ENCODE measurements around the gene CABP5.
"Not testable (repeated sequence)": the region's sequence is repeated elsewhere in the genome, so short reads cannot be mapped to it uniquely, and the experiment has no call there.

CABP5 gene

DNA sequence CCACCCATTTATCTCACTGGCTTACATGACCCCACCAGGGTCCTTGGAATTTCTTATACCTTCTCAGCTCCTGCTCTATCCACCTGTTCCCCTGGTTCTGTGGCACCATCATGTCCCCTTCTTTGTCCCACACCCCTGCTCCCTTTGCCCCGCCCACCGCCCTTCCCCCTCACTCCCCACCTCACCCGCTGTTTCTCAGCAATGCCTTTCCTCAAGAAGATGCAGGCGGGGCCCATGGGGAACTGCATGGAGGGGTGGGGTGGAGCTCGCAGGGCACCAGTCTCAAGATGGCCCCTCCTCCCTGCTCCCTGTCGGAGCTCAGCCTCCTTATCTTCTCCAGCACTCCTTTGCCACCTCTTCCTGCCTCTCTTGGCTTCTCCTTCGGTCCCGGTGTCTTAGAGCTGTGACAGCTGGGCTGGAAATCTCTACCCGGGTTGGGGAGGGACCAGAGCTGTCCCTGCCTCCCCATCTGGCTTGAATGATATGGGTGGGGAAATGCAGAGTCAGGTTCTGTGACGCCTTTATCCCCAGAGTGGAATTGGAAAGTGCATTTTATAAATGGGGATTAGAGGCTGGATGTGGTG is at the start of gene CABP5:
TSS of gene CABP5 (minus strand) at position 405 of the 584 bp plus-strand sequence. CDS start at position 248, 157 bp downstream.
- no peak for DNase-seq

DNA sequence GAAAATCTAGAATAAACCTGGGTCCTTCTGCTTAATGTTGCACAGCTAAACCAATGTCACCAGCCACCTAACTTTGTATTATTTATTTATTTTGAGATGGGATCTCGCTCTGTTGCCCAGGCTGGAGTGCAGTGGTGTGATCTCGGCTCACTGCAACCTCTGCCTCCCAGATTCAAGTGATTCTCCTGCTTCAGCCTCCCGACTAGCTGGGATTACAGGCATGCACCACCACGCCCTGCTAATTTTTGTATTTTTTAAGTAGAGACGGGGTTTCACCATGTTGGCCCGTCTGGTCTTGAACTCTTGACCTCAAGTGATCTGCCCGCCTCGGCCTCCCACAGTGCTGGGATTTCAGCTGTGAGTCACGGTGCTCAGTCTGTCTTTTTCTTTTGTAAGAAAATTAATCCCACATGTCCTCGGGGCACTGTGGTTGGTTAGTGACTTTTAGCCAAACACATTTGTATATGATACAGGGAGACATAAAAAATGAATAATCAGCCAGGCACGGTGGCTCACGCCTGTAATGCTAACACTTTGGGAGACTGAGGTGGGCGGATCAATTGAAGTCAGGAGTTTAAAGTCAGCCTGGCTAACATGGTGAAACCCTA is 47.3 kb upstream of the CABP5 start:
- not testable (repeated sequence) for DNase-seq

DNA sequence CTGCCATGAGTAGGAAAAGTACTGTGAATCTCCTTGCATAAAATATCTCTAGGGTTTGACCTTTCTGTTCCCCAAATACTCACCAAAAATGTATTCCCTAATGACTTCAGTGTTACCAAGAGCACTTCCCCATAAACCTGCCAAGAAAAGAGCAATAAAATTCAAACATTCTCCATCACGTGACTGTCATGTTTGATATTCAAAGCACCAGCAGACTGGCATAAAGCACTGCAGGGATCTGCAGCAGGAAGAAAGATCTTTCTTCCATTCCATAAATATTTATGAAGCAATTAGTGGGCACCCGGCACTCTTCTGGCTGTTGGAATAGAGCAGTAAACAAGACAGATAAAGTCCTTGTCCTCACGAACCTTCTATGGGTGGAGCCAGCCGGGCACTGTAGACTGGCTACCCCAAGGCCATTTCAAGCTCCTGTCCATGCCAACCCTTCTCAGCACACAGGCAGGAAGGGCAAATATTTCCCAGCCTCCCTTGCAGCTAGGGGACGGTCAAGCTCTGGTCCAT is 46.5 kb upstream of the CABP5 start:
- DNase-seq = no peak

DNA sequence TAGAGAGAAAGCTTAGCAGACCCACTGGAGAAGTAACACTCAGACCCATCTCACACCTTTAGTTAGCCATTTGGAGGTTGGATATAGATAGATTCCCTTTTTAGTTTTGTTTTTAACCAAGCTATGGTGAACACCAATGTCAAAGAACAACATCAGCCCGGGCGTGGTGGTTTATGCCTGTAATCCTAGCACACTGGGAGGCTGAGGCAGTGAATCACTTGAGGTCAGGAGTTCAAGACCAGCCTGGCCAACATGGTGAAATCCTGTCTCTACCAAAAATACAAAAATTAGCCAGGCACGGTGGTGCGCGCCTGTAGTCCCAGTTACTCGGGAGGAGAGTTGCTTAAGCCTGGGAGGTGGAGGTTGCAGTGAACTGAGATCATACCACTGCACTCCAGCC is 45.1 kb upstream of the CABP5 start:
- not testable (repeated sequence) for DNase-seq

DNA sequence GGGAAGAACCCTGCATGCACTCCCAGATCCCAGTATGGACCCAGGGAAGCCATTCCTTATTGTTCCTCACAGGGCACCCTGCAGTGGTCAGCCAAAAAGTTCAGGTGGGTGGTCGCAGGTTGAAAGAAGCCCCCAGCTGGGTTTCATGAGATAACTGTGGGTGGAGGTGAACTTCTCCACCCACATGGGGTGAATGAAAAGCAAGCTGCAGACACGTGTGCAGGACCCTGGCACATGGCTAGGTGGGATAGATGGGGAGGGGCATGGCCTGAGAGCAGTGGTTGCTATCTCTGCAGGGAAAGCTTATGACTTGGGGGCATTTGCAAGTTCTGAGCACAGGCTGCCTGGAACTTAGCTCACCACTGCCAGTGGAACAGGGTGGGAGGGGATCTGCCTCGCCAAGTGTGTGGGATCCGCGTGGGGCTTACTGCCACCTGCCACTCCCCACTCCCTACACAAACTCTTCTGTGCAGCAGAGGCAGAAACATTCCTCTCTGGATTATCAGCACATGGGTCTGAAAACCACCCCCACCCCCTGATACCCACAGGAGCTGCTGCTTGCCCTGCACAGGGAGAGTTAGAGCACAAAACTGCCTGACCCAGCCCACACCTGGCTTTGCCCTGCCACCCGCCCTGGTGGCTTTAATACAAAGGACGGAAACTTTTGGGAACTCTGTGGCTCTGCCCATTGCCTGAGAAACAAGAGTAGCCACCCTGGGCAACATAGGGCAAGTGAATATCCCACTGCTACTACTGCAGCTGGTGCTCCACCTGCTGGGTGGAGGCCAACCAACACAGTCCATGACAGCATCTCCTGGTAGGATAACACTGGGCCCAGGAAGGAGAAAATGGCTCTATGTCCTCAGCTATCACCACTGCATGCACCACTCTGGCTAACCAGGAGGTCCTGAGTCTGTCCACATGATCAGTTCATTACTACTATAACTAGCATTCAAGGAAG is 42.3 kb upstream of the CABP5 start:
- DNase-seq = no peak

DNA sequence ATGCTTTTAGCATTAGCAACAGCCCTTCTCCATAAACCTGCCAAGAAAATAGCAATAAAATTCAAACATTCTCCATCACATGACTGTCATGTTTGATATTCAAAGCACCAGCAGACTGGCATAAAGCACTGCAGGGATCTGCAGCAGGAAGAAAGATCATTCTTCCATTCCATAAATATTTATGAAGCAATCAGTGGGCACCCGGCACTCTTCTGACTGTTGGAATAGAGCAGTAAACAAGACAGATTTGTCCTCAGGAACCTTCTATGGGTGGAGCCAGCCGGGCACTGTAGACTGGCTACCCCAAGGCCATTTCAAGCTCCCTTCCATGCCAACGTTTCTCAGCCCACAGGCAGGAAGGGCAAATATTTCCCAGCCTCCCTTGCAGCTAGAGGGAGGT is 41.2 kb upstream of the CABP5 start:
- DNase-seq = no peak

DNA sequence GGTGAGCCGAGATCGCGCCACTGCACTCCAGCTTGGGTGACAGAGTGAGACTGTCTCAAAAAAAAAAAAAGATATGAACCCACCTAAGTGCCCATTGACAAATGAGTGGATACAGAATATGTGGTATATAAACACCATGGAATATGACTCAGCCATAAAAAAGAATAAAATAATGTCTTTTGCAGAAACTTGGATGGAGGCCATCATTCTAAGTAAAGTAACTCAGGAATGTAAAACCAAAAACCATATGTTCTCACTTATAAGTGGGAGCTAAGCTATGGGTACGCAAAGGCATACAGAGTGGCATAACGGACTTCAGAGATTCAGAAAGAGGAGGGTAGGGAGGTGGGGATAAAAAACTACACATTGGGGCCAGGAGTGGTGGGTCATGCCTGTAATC is 37.2 kb upstream of the CABP5 start:
- no peak for DNase-seq

DNA sequence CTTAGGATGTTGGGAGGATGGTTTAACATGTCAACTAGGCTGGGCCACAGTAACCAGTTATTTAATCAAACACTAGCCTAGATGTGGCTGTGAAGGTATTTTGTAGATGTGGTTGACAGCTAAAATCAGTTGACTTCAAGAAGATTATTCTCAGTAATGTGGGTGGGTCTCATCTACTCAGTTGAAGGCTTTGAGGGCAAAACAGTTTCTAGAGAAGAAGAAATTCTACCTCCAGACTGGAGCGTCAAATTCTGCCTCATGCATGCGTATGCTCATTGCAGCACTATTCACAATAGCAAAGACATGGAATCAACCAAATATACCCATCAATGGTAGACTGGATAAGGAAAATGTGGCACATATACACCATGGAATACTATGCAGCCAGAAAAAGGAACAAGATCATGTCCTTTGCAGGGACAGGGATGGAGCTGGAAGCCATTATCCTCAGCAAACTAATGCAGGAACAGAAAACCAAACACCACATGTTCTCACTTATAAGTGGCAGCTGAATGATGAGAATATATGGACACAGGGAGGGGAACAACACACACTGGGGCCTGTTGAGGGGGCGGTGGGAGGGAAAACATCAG is 26.4 kb upstream of the CABP5 start:
- not testable (repeated sequence) for DNase-seq

DNA sequence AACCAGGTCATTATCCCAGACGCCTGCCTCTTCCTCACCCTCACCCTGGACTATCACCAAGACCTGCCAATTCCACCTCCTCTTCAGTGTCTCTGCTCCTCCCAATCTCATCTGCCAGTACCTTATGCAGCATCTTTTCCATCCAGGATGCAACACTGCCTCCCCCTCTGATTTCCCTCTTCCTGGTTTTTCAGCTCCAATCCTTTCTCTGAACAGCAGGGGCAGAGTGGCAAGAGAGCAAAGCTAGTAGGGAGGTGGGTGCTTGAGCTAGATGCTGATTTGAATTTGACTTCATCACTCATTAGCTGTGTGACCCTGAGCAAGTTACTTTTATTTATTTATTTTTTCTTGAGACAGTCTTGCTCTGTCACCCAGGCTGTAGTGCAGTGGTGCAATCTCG is 25.6 kb upstream of the CABP5 start:
- DNase-seq = no peak

DNA sequence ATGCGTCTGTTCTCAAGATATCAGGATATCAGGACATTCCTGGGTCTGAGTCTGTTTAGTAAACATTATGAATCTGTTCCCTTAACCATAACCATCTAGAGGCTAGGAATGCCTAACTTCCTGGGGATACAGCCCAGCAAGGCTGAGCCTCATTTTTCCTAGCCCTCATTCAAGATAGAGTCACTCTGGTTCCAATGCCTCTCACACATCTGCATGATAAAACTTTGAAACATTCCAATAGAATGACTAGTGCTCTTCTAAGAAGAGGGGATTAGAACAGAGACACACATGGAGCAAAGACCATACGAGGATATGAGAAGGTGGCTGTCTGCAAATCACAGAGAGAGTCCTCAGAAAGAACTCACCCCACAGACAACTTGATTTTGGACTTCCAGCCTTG is 20.6 kb upstream of the CABP5 start:
- no peak for DNase-seq

DNA sequence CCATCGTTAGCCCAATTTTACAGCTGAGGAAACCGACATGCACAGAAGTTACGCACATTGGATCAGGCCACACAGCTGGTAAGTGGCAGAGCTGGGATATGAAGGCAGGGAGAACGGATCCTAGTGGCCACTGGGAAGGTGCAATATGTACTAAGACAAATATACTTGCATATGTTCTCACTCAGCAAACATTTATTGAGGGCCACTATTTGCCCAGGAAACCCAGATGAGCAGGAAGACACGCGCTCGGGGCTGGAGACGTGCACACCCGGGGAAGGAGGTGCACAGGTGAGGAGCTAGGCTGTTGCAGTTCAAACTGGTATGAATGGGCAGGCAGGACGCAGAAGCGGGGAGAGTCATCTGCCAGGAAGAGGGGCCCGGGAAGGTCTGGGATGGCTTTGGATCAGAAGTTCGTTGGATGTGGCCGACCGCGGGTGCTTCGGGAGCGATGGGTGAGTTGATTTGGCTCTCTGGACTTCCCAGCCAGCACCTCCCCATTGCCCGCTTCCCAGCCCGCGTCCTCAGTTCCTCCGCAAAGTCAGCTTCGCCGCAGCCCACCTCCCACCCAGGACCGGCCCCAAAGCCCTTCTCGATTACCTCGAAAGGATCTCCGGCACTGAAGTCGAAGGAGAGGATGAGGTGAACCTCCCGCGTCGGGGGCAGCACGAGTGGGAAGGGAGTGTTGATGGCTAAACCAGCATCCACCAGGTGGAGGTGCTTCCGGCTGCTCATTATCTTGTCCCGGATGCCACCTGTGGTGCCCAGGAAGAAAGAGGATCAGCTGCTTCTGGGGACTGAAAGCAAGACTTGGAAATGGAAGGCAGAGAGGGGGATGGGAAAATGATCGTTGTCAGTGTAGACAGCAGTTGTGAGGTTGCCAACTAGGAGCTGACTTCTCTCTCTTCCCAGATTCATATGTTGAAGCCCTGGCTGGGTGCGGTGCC is 17.8 kb upstream of the CABP5 start:
- no peak for DNase-seq

DNA sequence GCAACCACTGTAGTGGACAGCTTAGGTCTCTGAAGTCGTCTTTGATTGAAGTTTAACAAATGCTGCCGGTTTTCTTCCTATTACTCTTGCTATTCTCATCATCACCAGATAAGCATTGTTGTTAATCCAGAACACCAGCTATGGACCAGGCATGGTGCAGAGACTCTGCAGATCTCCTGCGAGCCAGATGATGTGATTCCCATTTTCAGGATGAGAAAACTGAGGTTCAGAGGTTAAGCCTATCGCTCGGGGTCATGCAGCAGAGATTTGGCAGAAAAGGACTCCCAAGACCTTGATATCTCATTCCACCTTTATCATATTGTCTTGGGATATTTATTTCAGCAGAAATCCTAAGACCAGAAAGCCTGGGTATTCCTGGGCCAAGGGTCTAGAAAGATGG is 16.5 kb upstream of the CABP5 start:
- no peak for DNase-seq

DNA sequence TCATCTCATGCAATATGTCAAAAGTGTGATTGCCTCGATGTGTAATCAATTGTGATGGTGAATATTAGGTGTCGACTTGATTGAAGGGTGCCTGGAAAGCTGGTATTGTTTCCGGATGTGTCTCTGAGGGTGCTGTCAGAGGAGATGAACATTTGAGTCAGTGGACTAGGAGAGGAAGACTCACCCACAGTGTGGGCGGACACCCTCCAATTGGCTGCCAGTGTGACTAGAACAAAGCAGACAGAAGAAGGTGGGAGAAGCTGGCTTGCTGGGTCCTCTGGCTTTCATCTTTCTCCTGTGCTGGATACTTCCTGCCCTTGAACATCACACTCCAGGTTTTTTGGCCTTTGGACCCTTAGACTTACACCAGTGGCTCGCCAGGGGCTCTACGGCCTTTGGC is 15.5 kb upstream of the CABP5 start:
- DNase-seq = no peak

DNA sequence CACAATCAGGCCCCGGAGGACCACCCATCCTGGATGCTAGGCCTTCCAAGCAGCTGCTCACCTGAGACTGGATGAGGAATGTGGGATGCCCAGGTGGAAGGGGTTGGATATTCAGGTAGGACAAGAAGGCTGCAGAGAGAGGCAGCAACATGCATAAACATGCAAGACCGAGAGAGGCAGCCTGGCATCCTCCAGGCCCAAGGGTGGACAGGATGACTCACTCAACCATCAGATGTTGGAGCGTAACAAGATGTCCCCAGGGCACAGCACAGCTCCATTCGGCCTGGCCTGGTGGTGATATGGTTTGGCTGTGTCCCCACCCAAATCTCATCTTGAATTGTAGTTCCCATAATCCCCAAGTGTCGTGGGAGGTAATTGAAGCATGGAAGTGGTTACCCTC is 10.0 kb upstream of the CABP5 start:
- DNase-seq = no peak

DNA sequence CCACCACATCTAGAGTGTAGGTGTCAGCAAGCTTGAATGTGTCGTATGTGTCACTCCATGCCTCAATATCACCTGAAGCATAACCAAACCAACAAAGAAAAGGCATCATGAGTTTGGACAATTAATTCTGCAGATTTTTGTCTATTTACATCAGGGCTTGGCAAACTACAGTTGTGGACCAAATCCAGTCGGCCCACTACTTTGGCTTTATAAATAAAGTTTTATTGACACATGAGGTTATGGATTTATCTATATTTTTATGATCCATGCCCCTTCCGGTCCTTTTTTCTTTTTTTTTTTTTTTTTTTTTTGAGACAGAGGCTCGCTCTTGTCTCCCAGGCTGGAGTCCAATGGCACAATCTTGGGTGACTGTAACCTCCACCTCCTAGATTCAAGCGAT is 9.2 kb upstream of the CABP5 start:
- no peak for DNase-seq

DNA sequence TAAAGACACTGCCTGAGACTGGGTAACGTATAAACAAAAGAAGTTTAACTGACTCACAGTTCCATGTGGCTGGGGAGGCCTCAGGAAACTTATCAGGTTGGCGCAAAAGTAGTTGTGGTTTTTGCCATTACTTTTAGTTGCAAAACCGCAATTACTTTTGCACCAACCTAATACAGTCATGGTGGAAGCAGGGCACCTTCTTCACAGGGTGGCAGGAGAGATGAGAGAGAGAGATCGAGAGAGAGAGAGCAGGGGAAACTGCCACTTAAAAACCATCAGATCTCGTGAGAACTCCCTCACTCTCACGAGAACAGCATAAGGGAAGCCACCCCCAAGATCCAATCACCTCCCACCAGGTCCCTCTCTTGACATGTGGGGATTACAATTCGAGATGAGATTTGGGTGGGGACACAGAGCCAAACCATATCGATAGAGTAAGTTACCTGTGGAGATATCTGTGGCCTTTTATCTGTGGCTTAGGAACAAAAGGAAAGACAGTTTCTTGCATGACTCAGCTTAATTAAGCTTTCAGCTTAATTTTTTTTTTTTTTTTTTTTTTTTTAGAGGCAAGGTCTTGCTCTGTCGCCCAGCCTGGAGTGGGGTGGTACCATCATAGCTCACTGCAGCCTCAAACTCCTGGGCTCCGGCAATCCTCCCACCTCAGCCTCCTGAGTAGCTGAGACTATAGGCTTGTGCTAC is 7.6 kb upstream of the CABP5 start:
- no peak for DNase-seq

DNA sequence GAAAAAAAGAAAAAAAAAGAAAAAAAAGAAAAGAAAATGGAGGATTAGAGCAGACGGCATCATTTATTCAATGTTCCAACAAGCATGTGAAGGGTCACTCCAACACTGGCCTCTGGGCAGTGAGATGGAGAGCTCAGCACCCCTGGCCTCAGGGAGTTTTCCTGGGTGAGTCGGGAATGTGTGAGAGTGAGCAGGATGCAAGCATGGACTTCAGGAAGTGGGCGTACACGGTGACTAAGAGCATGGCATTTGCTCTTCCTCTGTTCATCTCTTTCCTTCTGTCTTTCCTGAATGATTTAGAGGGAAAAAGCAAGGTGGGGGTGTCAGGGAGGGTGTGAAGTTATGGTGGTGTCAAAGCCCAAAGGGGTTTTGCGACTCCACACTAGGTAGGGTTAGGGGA is 682 bp upstream of the CABP5 start:
- no peak for DNase-seq

DNA sequence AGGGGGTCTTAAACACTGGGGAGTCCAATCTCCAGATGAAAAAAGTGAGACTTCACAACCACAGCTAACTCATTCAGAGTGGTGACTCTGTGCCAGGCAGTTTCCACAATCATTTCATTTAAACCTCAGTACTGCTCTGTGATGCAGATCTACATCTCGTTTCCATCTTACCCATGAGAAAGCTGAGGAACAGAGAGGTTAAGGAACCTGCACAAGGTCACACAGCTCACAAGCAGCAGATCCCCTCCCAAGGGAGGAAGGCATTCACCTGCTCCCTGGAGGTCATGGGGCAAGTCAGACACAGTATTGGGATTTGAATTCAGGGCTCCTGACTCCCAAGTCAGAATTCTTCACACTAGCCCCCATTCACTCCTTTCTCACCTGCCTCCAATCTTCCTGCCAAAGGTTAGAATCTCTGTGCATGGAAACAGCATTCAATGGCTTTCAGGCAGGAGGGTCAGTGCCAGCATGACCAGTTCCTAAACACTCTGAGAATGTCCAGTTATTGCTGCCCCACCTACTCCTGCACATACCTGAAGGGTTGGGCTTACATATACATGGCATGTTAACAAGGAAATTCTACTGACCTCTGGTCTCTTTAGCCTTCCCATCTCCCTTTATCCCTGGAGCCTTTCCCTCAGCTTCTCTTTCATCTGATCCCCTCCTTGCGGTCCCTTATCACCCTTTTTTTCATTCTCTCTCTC is 1.9 kb downstream of the CABP5 start:
- no peak for DNase-seq

DNA sequence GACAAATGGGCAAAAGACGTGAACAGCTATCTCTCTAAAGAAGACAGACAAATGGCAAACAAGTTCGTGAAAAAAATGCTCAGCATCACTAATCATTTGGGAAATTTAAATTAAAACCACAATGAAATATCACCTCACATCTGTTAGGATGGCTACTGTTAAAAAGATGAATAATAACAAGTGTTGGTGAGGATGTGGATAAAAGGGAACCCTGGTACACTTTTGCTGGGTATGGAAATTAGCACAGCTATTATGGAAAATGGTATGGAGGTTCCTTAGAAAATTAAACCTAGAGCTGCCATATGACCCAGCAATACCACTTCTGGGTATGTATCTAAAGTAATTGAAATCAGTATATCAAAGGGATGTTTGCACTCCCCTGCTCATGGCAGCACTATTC is 7.1 kb downstream of the CABP5 start:
- DNase-seq = no peak

DNA sequence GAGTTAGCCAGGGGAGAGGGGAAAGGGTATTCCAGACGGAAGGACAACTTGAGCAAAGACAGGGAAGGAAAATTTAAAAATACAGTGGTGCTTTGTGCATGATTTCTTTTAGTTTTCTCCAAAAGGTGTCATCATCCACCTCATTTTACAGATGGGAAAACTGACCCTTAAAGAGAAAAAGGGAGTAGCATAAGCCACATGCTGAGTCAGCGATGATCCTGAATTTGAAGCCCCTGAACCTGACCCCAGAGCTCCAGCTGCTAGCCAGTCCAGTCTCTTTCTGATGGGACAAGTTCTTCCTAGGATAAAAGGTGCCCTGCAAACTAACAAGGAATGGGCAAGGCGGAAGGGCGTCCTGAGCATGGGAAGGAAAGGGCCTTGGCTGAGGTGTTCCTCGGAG is 10.3 kb downstream of the CABP5 start:
- DNase-seq = no peak

DNA sequence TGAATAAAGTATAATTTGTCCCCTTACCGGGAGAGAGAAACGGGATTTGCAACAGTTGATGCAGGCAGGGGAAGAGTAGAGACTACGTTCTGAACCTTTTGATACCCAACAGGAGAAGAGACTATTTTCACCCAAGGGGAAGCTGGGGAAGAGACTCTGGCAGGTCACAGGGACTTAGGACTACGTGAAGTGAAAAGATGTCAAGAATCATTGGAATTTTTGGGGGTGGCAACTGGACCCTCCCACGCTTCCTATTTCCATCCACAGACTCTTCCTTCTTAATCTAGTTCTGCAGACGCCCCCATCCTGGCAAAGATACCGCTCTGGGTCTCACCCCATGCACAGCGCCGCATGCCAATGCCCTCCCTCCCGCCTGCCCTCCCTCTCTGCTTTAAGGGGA is 13.8 kb downstream of the CABP5 start:
- DNase-seq = no peak

All from RPMI8226 (cell line).